ENCODE data around the gene CCDC144A. TPM values are rescaled to one million over a fixed set of nuclear protein-coding genes. Genes with fewer than 3 reads are reported as not detected.

CCDC144A gene
- 0.68 and 1.3 TPM in 2 replicates for total RNA-seq

GRCh38 chr17:16689731-16690281 lies at the start of gene CCDC144A:
Gene CCDC144A, plus strand, starts transcription at chr17:16690241. Its CDS starts 160 bp downstream, at chr17:16690401.

GRCh38 chr17:16653367-16654041 lies 36.5 kb upstream of the CCDC144A start, which contains the start of gene ZNF624:
Gene ZNF624, minus strand, starts transcription at chr17:16653850.

Other genes starting within 250 kb of the CCDC144A start
- gene LRRC75A, start 198.0 kb upstream of the CCDC144A start, total RNA-seq = 0.10 TPM in 1 of 2 replicates, not detected in the other
- 6.3 and 6.8 TPM in 2 replicates for gene ZNF287, start 121.0 kb upstream of the CCDC144A start, total RNA-seq
- gene ZNF624, start 36.4 kb upstream of the CCDC144A start, total RNA-seq = 2.9 and 8.9 TPM in 2 replicates

Measured in cardiac ventricle fibroblast (primary cell).